ENCODE measurements around the gene SHLD2.

DNA sequence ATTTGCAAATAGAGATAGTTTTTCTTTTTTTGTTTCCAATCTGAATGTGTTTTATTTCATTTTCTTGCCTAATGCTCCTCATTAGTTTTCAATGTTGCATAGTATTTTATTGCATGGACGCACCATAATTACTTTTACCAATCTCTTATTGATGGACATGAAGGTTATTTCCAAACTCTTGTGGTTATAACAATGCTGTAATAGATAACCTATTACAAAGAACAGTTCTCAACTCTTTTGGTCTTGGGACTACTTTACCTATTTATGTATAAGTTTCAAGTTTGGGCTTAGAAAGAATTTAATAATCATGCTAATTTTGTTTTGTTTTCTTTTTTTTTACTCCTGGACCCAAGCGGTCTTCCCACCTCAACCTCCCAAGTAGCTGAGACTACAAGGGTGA is 7.0 kb downstream of the SHLD2 start:
- TF ChIP-seq, protein P1, sequence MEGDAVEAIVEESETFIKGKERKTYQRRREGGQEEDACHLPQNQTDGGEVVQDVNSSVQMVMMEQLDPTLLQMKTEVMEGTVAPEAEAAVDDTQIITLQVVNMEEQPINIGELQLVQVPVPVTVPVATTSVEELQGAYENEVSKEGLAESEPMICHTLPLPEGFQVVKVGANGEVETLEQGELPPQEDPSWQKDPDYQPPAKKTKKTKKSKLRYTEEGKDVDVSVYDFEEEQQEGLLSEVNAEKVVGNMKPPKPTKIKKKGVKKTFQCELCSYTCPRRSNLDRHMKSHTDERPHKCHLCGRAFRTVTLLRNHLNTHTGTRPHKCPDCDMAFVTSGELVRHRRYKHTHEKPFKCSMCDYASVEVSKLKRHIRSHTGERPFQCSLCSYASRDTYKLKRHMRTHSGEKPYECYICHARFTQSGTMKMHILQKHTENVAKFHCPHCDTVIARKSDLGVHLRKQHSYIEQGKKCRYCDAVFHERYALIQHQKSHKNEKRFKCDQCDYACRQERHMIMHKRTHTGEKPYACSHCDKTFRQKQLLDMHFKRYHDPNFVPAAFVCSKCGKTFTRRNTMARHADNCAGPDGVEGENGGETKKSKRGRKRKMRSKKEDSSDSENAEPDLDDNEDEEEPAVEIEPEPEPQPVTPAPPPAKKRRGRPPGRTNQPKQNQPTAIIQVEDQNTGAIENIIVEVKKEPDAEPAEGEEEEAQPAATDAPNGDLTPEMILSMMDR (IDR thresholded peaks at IDR 0.05): no peak
- TF ChIP-seq ZFX (IDR thresholded peaks at IDR 0.05; ENCODE audit: borderline replicate concordance): no peak
